ENCODE data around the gene METTL18.

METTL18 gene

DNA sequence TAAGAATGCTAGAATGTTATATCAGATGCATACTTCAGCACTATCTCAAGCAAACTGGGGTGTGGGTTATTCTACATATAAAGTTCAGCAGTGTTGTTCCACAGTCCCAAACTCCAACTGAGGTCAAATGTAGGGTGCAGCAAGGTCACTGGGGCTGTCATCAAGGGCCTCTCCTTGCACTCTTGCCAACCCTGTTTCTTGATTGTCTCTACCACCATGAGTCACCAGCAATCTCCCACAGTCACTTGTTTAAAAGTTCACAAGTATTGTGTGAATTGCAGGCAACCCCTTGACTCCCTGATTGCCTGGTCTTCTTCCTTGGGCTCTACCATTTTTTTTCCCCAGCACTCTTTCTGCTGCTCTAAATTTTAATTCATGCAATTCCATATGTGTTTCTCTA lies 10.6 kb downstream of the METTL18 start:
- no peak for ATAC-seq

DNA sequence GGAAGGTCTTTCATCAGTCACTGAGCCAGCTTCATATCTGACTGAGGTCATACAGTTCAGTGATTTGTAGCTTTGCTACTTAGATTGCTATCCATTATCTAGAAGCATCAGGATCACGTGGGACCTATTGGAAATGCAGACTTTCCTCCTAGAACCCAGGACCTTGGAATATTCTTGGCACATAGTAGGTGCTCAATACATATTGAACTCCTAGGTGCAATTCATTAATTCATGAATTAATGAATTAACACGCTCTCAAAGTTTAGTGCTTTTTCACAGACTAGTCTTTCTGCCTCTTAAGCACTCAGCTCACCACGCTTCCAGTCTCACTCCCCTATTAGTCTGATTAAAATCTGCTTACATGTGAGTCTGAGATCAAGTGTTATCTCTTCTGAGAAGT lies 12.1 kb downstream of the METTL18 start:
- TF ChIP-seq ISL1 (CRISPR knock-in tag; IDR thresholded peaks at IDR 0.05) (no peak), RARB (CRISPR knock-in tag; IDR thresholded peaks at IDR 0.05) (no peak), PPARA (CRISPR knock-in tag; IDR thresholded peaks at IDR 0.05; ENCODE audit: borderline replicate concordance) (no peak), ARNTL (CRISPR knock-in tag; IDR thresholded peaks at IDR 0.05; ENCODE audit: borderline replicate concordance, low read depth) (no peak), ZNF70 (CRISPR knock-in tag; IDR thresholded peaks at IDR 0.05) (no peak), ESRRG (CRISPR knock-in tag; IDR thresholded peaks at IDR 0.05) (no peak), ZC3H10 (CRISPR knock-in tag; IDR thresholded peaks at IDR 0.05) (no peak), CSDC2 (CRISPR knock-in tag; IDR thresholded peaks at IDR 0.05) (no peak), GLIS3 (CRISPR knock-in tag; IDR thresholded peaks at IDR 0.05) (no peak), TOX (CRISPR knock-in tag; IDR thresholded peaks at IDR 0.05; ENCODE audit: borderline replicate concordance) (no peak), OSR1 (CRISPR knock-in tag; IDR thresholded peaks at IDR 0.05) (no peak), SNAI2 (CRISPR knock-in tag; IDR thresholded peaks at IDR 0.05) (no peak), ZFP3 (CRISPR knock-in tag; IDR thresholded peaks at IDR 0.05) (no peak), ZNF565 (CRISPR knock-in tag; conservative IDR thresholded peaks at IDR 0.05; ENCODE audit: low read depth) (no peak)
- TF ChIP-seq, protein P1, sequence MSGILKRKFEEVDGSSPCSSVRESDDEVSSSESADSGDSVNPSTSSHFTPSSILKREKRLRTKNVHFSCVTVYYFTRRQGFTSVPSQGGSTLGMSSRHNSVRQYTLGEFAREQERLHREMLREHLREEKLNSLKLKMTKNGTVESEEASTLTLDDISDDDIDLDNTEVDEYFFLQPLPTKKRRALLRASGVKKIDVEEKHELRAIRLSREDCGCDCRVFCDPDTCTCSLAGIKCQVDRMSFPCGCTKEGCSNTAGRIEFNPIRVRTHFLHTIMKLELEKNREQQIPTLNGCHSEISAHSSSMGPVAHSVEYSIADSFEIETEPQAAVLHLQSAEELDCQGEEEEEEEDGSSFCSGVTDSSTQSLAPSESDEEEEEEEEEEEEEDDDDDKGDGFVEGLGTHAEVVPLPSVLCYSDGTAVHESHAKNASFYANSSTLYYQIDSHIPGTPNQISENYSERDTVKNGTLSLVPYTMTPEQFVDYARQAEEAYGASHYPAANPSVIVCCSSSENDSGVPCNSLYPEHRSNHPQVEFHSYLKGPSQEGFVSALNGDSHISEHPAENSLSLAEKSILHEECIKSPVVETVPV (CRISPR knock-in tag; IDR thresholded peaks at IDR 0.05) = no peak
- TF ChIP-seq, protein P2, sequence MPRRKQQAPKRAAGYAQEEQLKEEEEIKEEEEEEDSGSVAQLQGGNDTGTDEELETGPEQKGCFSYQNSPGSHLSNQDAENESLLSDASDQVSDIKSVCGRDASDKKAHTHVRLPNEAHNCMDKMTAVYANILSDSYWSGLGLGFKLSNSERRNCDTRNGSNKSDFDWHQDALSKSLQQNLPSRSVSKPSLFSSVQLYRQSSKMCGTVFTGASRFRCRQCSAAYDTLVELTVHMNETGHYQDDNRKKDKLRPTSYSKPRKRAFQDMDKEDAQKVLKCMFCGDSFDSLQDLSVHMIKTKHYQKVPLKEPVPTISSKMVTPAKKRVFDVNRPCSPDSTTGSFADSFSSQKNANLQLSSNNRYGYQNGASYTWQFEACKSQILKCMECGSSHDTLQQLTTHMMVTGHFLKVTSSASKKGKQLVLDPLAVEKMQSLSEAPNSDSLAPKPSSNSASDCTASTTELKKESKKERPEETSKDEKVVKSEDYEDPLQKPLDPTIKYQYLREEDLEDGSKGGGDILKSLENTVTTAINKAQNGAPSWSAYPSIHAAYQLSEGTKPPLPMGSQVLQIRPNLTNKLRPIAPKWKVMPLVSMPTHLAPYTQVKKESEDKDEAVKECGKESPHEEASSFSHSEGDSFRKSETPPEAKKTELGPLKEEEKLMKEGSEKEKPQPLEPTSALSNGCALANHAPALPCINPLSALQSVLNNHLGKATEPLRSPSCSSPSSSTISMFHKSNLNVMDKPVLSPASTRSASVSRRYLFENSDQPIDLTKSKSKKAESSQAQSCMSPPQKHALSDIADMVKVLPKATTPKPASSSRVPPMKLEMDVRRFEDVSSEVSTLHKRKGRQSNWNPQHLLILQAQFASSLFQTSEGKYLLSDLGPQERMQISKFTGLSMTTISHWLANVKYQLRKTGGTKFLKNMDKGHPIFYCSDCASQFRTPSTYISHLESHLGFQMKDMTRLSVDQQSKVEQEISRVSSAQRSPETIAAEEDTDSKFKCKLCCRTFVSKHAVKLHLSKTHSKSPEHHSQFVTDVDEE (CRISPR knock-in tag; IDR thresholded peaks at IDR 0.05) = no peak
- TF ChIP-seq, protein P3, sequence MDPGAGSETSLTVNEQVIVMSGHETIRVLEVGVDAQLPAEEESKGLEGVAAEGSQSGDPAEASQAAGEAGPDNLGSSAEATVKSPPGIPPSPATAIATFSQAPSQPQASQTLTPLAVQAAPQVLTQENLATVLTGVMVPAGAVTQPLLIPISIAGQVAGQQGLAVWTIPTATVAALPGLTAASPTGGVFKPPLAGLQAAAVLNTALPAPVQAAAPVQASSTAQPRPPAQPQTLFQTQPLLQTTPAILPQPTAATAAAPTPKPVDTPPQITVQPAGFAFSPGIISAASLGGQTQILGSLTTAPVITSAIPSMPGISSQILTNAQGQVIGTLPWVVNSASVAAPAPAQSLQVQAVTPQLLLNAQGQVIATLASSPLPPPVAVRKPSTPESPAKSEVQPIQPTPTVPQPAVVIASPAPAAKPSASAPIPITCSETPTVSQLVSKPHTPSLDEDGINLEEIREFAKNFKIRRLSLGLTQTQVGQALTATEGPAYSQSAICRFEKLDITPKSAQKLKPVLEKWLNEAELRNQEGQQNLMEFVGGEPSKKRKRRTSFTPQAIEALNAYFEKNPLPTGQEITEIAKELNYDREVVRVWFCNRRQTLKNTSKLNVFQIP (CRISPR knock-in tag; IDR thresholded peaks at IDR 0.05; ENCODE audit: borderline replicate concordance, low read depth) = no peak
- TF ChIP-seq, protein P4, sequence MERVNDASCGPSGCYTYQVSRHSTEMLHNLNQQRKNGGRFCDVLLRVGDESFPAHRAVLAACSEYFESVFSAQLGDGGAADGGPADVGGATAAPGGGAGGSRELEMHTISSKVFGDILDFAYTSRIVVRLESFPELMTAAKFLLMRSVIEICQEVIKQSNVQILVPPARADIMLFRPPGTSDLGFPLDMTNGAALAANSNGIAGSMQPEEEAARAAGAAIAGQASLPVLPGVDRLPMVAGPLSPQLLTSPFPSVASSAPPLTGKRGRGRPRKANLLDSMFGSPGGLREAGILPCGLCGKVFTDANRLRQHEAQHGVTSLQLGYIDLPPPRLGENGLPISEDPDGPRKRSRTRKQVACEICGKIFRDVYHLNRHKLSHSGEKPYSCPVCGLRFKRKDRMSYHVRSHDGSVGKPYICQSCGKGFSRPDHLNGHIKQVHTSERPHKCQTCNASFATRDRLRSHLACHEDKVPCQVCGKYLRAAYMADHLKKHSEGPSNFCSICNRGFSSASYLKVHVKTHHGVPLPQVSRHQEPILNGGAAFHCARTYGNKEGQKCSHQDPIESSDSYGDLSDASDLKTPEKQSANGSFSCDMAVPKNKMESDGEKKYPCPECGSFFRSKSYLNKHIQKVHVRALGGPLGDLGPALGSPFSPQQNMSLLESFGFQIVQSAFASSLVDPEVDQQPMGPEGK (CRISPR knock-in tag; IDR thresholded peaks at IDR 0.05; ENCODE audit: borderline replicate concordance) = no peak
- TF ChIP-seq, protein P5, sequence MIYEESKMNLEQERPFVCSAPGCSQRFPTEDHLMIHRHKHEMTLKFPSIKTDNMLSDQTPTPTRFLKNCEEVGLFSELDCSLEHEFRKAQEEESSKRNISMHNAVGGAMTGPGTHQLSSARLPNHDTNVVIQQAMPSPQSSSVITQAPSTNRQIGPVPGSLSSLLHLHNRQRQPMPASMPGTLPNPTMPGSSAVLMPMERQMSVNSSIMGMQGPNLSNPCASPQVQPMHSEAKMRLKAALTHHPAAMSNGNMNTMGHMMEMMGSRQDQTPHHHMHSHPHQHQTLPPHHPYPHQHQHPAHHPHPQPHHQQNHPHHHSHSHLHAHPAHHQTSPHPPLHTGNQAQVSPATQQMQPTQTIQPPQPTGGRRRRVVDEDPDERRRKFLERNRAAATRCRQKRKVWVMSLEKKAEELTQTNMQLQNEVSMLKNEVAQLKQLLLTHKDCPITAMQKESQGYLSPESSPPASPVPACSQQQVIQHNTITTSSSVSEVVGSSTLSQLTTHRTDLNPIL (CRISPR knock-in tag; IDR thresholded peaks at IDR 0.05; ENCODE audit: low read depth) = no peak
- no peak for ATAC-seq

More for the DNA sequence above, 10.6 kb downstream of the METTL18 start:
- no peak for TF ChIP-seq ZFP3 (CRISPR knock-in tag; IDR thresholded peaks at IDR 0.05)
- TF ChIP-seq, protein P2 (CRISPR knock-in tag; IDR thresholded peaks at IDR 0.05) = no peak

All from SK-N-SH treated with all-trans-retinoic acid at 6 μM for 48 hours (cell line).